AG09319 (cell line): ENCODE results near the gene RASAL2.

Source experiments
- DNase-seq: peaks from one replicate; pipeline ENCODE4 v3.0.0-alpha.2; 2010; ENCODE audit warnings: low read depth; ENCODE audit errors: extremely low read depth
- CTCF ChIP-seq: IDR thresholded peaks from 2 replicates; pipeline ENCODE4 v1.5.1; 2011; ENCODE audit warnings: low read depth, mild to moderate bottlenecking, inconsistent platforms, low read length, moderate library complexity

RASAL2 gene

GRCh38 chr1:178169649-178170048 is 75.7 kb downstream of the RASAL2 start:
- no peak for DNase-seq
- no peak for TF ChIP-seq CTCF

GRCh38 chr1:178172939-178173338 is 79.0 kb downstream of the RASAL2 start:
- TF ChIP-seq CTCF, result no peak
- no peak for DNase-seq

- DNase-seq, result no peak
- no peak for TF ChIP-seq CTCF
Measured at GRCh38 chr1:178174539-178174938, 80.6 kb downstream of the RASAL2 start.

GRCh38 chr1:178180405-178180804 is 86.5 kb downstream of the RASAL2 start:
- TF ChIP-seq CTCF, result no peak
- DNase-seq, result no peak

- DNase-seq, result no peak
Measured at GRCh38 chr1:178183796-178184195, 89.9 kb downstream of the RASAL2 start.

GRCh38 chr1:178188306-178188705 is 94.4 kb downstream of the RASAL2 start:
- DNase-seq, result no peak
- no peak for TF ChIP-seq CTCF

More at GRCh38 chr1:178183796-178184195, 89.9 kb downstream of the RASAL2 start:
- no peak for TF ChIP-seq CTCF

GRCh38 chr1:178189814-178190213 is 95.9 kb downstream of the RASAL2 start:
- peak; percentile 23 for TF ChIP-seq CTCF
- DNase-seq, result no peak
